Measurements from ENCODE around the gene SYNPR. TPM values are rescaled to one million over a fixed set of nuclear protein-coding genes. Genes with fewer than 3 reads are reported as not detected.

Gene SYNPR
- polyA plus RNA-seq, 1 donor from 2014 or later, result 2.0 TPM

DNA sequence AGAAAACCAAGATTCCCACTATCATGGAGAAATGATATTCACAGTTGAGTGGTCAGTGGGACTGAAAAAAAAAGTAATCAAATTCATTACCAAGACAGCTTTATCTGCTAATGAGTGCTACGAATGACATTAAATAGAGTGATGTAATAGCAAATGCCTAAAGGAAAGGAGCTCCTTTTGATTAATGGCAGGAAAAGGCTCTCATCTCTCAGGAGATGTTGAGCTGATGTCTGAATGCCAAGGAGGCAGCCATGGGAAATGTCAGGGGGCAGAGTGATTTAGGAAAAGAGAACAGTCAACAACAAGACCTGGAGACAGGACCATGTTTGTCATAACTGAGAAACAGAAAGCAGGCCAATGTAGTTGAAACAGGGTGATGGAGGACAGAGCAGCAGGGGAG lies 277.7 kb downstream of the SYNPR start:
- TF ChIP-seq TAF1 (IDR thresholded peaks at IDR 0.05; ENCODE audit: low read depth) (no peak), POLR2AphosphoS5 (IDR thresholded peaks at IDR 0.05) (no peak), EP300 (conservative IDR thresholded peaks at IDR 0.05; ENCODE audit: poor library complexity, severe bottlenecking) (no peak)
- TF ChIP-seq, protein P1, sequence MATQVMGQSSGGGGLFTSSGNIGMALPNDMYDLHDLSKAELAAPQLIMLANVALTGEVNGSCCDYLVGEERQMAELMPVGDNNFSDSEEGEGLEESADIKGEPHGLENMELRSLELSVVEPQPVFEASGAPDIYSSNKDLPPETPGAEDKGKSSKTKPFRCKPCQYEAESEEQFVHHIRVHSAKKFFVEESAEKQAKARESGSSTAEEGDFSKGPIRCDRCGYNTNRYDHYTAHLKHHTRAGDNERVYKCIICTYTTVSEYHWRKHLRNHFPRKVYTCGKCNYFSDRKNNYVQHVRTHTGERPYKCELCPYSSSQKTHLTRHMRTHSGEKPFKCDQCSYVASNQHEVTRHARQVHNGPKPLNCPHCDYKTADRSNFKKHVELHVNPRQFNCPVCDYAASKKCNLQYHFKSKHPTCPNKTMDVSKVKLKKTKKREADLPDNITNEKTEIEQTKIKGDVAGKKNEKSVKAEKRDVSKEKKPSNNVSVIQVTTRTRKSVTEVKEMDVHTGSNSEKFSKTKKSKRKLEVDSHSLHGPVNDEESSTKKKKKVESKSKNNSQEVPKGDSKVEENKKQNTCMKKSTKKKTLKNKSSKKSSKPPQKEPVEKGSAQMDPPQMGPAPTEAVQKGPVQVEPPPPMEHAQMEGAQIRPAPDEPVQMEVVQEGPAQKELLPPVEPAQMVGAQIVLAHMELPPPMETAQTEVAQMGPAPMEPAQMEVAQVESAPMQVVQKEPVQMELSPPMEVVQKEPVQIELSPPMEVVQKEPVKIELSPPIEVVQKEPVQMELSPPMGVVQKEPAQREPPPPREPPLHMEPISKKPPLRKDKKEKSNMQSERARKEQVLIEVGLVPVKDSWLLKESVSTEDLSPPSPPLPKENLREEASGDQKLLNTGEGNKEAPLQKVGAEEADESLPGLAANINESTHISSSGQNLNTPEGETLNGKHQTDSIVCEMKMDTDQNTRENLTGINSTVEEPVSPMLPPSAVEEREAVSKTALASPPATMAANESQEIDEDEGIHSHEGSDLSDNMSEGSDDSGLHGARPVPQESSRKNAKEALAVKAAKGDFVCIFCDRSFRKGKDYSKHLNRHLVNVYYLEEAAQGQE (IDR thresholded peaks at IDR 0.05; ENCODE audit: borderline replicate concordance), result no peak
- TF ChIP-seq, protein P2, sequence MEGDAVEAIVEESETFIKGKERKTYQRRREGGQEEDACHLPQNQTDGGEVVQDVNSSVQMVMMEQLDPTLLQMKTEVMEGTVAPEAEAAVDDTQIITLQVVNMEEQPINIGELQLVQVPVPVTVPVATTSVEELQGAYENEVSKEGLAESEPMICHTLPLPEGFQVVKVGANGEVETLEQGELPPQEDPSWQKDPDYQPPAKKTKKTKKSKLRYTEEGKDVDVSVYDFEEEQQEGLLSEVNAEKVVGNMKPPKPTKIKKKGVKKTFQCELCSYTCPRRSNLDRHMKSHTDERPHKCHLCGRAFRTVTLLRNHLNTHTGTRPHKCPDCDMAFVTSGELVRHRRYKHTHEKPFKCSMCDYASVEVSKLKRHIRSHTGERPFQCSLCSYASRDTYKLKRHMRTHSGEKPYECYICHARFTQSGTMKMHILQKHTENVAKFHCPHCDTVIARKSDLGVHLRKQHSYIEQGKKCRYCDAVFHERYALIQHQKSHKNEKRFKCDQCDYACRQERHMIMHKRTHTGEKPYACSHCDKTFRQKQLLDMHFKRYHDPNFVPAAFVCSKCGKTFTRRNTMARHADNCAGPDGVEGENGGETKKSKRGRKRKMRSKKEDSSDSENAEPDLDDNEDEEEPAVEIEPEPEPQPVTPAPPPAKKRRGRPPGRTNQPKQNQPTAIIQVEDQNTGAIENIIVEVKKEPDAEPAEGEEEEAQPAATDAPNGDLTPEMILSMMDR (IDR thresholded peaks at IDR 0.05; ENCODE audit: poor library complexity, severe bottlenecking), result no peak
- no peaks in the 10 kb centered on the region for H3F3A ChIP-seq (ENCODE audit: insufficient read depth, low read length, poor library complexity, severe bottlenecking)
- no peaks in the 10 kb centered on the region for H3K9me2 ChIP-seq (ENCODE audit: insufficient read depth, low read length)
- H4K20me1 ChIP-seq (ENCODE audit: insufficient read depth), result no peaks in the 10 kb centered on the region
- no peaks in the 10 kb centered on the region for H3K36me3 ChIP-seq (ENCODE audit: insufficient read depth, low read length)
- no peak overlapping the region for H2AFZ ChIP-seq (ENCODE audit: low read depth, low read length)
- no peak overlapping the region for H3K9ac ChIP-seq (ENCODE audit: low read length)
- no peaks in the 10 kb centered on the region for H3K79me2 ChIP-seq (replicated peaks; ENCODE audit: insufficient read depth, low read length)
- H3K4me3 ChIP-seq (ENCODE audit: low read length), result no peak overlapping the region
- H3K9me3 ChIP-seq (ENCODE audit: low read length), result no peaks in the 10 kb centered on the region
- no peak overlapping the region for H3K4me2 ChIP-seq (ENCODE audit: low read length)
- no peak overlapping the region for H3K27ac ChIP-seq (ENCODE audit: low read length)
- H3K27me3 ChIP-seq (ENCODE audit: insufficient read depth, low read depth, low read length), result no peaks in the 10 kb centered on the region

DNA sequence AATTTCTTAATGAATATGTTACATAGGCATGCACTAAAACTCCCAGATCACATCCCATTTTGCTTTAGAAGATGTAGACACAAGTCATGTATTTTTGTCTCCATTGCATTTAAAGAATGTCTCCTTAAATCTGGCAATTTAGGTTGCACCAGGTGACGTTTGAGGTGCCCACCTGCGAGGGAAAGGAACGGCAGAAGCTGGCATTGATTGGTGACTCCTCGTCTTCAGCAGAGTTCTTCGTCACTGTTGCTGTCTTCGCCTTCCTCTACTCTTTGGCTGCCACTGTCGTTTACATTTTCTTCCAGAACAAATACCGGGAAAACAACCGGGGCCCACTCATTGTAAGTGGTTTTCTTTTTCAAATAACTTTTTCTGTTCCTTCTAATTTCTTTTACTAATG lies 278.3 kb downstream of the SYNPR start:
- no peaks in the 10 kb centered on the region for H3K36me3 ChIP-seq (ENCODE audit: insufficient read depth, low read length)
- no peak for TF ChIP-seq SMC3 (conservative IDR thresholded peaks at IDR 0.05; ENCODE audit: poor library complexity)
- TF ChIP-seq, protein P2 (IDR thresholded peaks at IDR 0.05; ENCODE audit: poor library complexity, severe bottlenecking), result no peak
- no peak for TF ChIP-seq TAF1 (IDR thresholded peaks at IDR 0.05; ENCODE audit: low read depth)
- TF ChIP-seq, protein P1 (IDR thresholded peaks at IDR 0.05; ENCODE audit: borderline replicate concordance), result no peak
- TF ChIP-seq EZH2 (IDR thresholded peaks at IDR 0.05; ENCODE audit: borderline replicate concordance, insufficient read depth, low read length, poor library complexity, severe bottlenecking), result no peak
- no peak for TF ChIP-seq MXI1 (conservative IDR thresholded peaks at IDR 0.05; ENCODE audit: poor library complexity, severe bottlenecking)
- no peak for TF ChIP-seq POLR2AphosphoS5 (IDR thresholded peaks at IDR 0.05)
- no peak for TF ChIP-seq RAD21 (conservative IDR thresholded peaks at IDR 0.05)
- no peak for TF ChIP-seq EP300 (conservative IDR thresholded peaks at IDR 0.05; ENCODE audit: poor library complexity, severe bottlenecking)
- no peaks in the 10 kb centered on the region for H3F3A ChIP-seq (ENCODE audit: insufficient read depth, low read length, poor library complexity, severe bottlenecking)
- no peaks in the 10 kb centered on the region for H3K9me3 ChIP-seq (ENCODE audit: low read length)
- H4K20me1 ChIP-seq (ENCODE audit: insufficient read depth), result no peaks in the 10 kb centered on the region
- H3K4me2 ChIP-seq (ENCODE audit: low read length), result no peak overlapping the region
- no peaks in the 10 kb centered on the region for H3K9me2 ChIP-seq (ENCODE audit: insufficient read depth, low read length)
- H3K27me3 ChIP-seq (ENCODE audit: insufficient read depth, low read depth, low read length), result no peaks in the 10 kb centered on the region
- H2AFZ ChIP-seq (ENCODE audit: low read depth, low read length), result no peak overlapping the region
- no peak overlapping the region for H3K27ac ChIP-seq (ENCODE audit: low read length)
- no peak overlapping the region for H3K9ac ChIP-seq (ENCODE audit: low read length)
- no peak overlapping the region for H3K4me3 ChIP-seq (ENCODE audit: low read length)
- H3K79me2 ChIP-seq (replicated peaks; ENCODE audit: insufficient read depth, low read length), result no peaks in the 10 kb centered on the region
